Activated naive CD4-positive, alpha-beta T cell treated with anti-CD3 and anti-CD28 coated beads for 36 hours (primary cell): ENCODE measurements around the gene RNPEPL1. TPM values are rescaled to one million over a fixed set of nuclear protein-coding genes. Genes with fewer than 3 reads are reported as not detected.
A peak's percentile ranks its signal among the peaks of the same experiment; 100 is the strongest.

Source experiments
- CTCF ChIA-PET: fragments of 350-600 bp; sonication (Branson Sonifier 250); formaldehyde crosslinking; loops from one replicate; lab custom pipeline; 2021; ENCODE audit warnings: antibody characterized with exemption; lab: Charles Lee
- DNase-seq: peaks from one replicate; pipeline ENCODE4 v3.0.0-alpha.2; 2020
- H3K27ac Mint-ChIP-seq: one replicate; pipeline ENCODE4 v1.8.0; 2021; ENCODE audit warnings: mild to moderate bottlenecking, mixed read lengths
- H3K27me3 Mint-ChIP-seq: one replicate; pipeline ENCODE4 v1.8.0; 2021; ENCODE audit warnings: low read depth, mixed read lengths
- H3K36me3 Mint-ChIP-seq: one replicate; pipeline ENCODE4 v1.8.0; 2021; ENCODE audit warnings: low read depth, mixed read lengths
- H3K4me1 Mint-ChIP-seq: one replicate; pipeline ENCODE4 v1.8.0; 2021; ENCODE audit warnings: low read depth, mixed read lengths
- H3K4me3 Mint-ChIP-seq: one replicate; pipeline ENCODE4 v1.8.0; 2021; ENCODE audit warnings: mild to moderate bottlenecking, moderate library complexity, mixed read lengths
- H3K9me3 Mint-ChIP-seq: one replicate; pipeline ENCODE4 v1.8.0; 2021; ENCODE audit warnings: mixed read lengths
- intact Hi-C: fragments of 100-400 bp; cut with micrococcal nuclease; formaldehyde crosslinking; loops from one replicate; pipeline ENCODE4 v1.15.1; 2023
- total RNA-seq, 2 experiments: library from RNA; stranded (reverse); gene quantifications; one replicate each; pipeline ENCODE4 v1.2.3, GENCODE V29; 2021

RNPEPL1 gene
- total RNA-seq, 2 experiments from 2014 or later: 40.3 to 44.3 TPM

DNA sequence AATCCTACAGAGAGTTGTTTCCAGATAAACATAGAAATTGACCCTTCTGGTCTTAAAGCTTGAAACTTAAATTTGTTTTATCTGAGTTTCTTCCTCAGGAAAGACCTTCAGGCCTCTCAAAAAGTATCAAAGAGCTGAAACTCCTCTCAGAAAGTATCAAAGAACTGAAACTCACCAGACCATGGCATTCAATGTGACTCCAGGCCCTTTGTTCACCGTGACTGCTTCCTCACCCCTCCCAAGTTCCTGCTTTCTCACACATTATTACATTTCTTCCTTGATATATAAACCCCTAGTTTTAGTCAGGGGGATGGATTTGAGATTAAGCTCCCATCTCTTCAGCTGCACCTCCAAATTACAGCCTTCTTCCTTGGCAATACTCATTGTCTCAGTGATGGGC, 16.5 kb upstream of the RNPEPL1 start:
- CTCF ChIA-PET: interaction anchor here (0.6 to 1.3 kb wide), 2 partner anchors 14 to 208 kb away, joined by 3 read pairs; no protein-coding TSS in a partner anchor
- peak overlapping the region; percentile 41 for H3K27ac Mint-ChIP-seq
- intact Hi-C loops: no loop called here

DNA sequence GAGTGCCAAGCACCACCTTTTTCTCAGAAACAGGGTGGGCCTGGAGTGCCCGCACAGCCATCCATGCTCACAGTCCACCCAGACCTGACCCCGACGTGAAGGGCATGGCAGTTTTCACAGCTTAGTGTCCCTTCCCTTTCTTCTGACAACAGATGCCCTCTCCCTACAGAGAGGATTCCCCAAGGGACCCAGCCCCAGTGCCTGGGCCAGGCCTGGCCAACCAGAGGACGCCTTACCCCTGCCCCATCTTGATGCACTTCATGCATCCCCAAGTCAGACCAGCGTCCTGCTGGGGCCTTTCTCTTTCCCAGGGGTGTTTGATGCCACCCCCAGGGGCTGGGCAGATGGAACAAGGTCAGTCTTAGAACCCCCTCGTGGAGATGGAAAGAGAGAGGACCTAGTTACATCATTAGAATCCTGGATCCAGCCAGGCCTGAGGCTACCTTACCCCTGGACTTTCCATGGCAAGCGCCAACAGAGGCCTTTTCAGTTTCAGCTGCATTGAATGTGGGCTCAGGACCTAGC, 14.3 kb upstream of the RNPEPL1 start:
- no peak for DNase-seq
- no peaks in the 10 kb centered on the region for H3K27me3 Mint-ChIP-seq
- no peak overlapping the region for H3K4me3 Mint-ChIP-seq
- CTCF ChIA-PET: no interaction called here
- intact Hi-C loops: no loop called here
- no peak overlapping the region for H3K27ac Mint-ChIP-seq
- H3K36me3 Mint-ChIP-seq: peaks cover 36% of the 10 kb centered on the region
- H3K4me1 Mint-ChIP-seq: peaks cover 28% of the 10 kb centered on the region
- peaks cover 14% of the 10 kb centered on the region for H3K9me3 Mint-ChIP-seq

More for the DNA sequence above, 16.5 kb upstream of the RNPEPL1 start:
- no peaks in the 10 kb centered on the region for H3K27me3 Mint-ChIP-seq
- H3K4me3 Mint-ChIP-seq: no peak overlapping the region
- peaks cover 14% of the 10 kb centered on the region for H3K9me3 Mint-ChIP-seq
- H3K36me3 Mint-ChIP-seq: peaks cover 36% of the 10 kb centered on the region
- peaks cover 13% of the 10 kb centered on the region for H3K4me1 Mint-ChIP-seq
- no peak for DNase-seq

DNA sequence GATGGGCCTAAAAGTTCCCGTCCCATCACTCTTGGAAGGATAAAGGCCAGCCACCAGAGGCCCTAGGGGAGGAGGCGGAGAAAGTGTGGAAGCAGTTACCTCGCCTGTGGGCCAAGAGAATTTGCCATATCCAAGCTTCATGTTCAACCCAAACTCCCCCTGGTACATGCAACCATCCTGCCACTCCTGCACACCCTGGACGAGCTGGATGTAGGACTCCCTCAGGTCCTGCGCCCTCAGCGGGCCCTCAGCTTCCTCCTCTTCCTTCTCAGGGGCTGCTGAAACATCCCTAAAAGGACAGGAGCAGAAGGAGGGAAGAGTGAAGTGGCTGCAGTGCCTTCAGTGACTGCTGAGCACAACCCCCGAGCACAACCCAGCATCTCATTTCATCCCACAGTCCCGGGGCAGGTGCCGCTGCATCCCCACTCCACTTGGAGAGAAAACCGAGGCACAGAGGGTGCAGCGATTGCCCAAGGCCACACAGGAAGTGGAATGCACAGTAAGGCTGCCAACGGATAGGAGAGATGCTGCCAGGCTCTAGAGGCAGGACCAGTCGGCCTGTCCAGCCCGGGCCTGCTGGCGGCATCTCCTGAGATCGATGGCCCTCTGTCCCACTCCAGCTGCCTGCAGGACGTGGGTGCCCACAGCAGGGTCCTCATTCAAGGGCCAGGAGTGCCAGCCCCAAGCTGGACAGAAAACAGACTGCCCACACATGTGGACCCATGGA, 13.4 kb upstream of the RNPEPL1 start:
- no peak overlapping the region for H3K4me3 Mint-ChIP-seq
- no peak for DNase-seq
- intact Hi-C loops: no loop called here
- peaks cover 36% of the 10 kb centered on the region for H3K4me1 Mint-ChIP-seq
- H3K27me3 Mint-ChIP-seq: no peaks in the 10 kb centered on the region
- peaks cover 14% of the 10 kb centered on the region for H3K9me3 Mint-ChIP-seq
- no peak overlapping the region for H3K27ac Mint-ChIP-seq
- H3K36me3 Mint-ChIP-seq: peaks cover 38% of the 10 kb centered on the region
- CTCF ChIA-PET: no interaction called here

DNA sequence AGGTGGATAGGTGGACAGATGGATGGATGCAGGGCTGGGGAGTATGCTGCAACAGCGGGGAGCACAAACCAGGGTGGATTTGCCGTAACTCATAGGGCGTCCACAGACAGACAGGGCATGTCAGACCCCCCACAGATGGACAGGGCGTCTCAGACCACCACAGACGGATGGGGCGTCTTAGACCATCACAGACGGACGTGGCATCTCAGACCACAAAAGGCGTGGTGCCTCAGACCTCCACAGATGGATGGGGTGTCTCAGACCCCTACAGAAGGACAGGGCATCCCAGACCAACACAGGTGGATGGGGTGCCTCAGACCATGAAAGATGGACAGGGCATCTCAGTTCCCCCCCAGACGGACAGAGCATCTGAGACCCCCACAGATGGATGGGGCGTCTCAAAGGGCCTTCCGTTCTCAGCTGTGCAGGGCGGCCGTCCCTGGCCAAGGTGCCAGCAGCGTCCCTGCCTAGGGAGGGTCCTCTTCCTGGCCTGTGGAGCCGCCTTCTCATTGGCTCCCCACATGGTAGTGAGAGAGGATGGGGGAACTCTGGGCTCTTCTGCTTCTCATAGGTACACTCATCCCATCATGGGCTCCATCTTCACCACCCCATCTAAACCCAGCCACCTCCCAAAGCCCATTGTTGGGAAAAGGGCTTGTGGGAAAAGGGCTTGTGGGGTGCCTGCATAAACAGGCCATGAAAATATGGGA, 12.6 kb upstream of the RNPEPL1 start:
- no peaks in the 10 kb centered on the region for H3K27me3 Mint-ChIP-seq

GRCh38 chr2:240556553-240557100, 11.7 kb upstream of the RNPEPL1 start:
- Mint-ChIP-seq H3K4me1 (peaks cover 40% of the 10 kb centered on the region), H3K27me3 (no peaks in the 10 kb centered on the region)

More for the DNA sequence above, 12.6 kb upstream of the RNPEPL1 start:
- H3K4me3 Mint-ChIP-seq: no peak overlapping the region
- peaks cover 36% of the 10 kb centered on the region for H3K4me1 Mint-ChIP-seq
- intact Hi-C loops: no loop called here
- DNase-seq: no peak
- peaks cover 12% of the 10 kb centered on the region for H3K9me3 Mint-ChIP-seq
- CTCF ChIA-PET: no interaction called here
- peaks cover 35% of the 10 kb centered on the region for H3K36me3 Mint-ChIP-seq
- H3K27ac Mint-ChIP-seq: no peak overlapping the region

GRCh38 chr2:240557101-240557751, 11.1 kb upstream of the RNPEPL1 start:
- no peak for DNase-seq
- intact Hi-C loops: no loop called here
- Mint-ChIP-seq H3K4me1 (peaks cover 40% of the 10 kb centered on the region), H3K36me3 (peaks cover 24% of the 10 kb centered on the region), H3K27ac (no peak overlapping the region), H3K4me3 (no peak overlapping the region), H3K27me3 (no peaks in the 10 kb centered on the region), H3K9me3 (no peaks in the 10 kb centered on the region)
- CTCF ChIA-PET: interaction anchor here (0.5 to 1.2 kb wide), 4 partner anchors 27 to 1509 kb away, joined by 3 to 4 read pairs (median 3); no protein-coding TSS in a partner anchor

More at GRCh38 chr2:240556553-240557100, 11.7 kb upstream of the RNPEPL1 start:
- no peak overlapping the region for H3K27ac Mint-ChIP-seq
- DNase-seq: peak; percentile 76
- H3K36me3 Mint-ChIP-seq: peaks cover 29% of the 10 kb centered on the region
- peaks cover 4% of the 10 kb centered on the region for H3K9me3 Mint-ChIP-seq
- no peak overlapping the region for H3K4me3 Mint-ChIP-seq
- intact Hi-C loops: no loop called here
- CTCF ChIA-PET: interaction anchor here (0.5 to 1.2 kb wide), 6 partner anchors 12 to 1510 kb away, joined by 3 to 6 read pairs (median 3); no protein-coding TSS in a partner anchor

DNA sequence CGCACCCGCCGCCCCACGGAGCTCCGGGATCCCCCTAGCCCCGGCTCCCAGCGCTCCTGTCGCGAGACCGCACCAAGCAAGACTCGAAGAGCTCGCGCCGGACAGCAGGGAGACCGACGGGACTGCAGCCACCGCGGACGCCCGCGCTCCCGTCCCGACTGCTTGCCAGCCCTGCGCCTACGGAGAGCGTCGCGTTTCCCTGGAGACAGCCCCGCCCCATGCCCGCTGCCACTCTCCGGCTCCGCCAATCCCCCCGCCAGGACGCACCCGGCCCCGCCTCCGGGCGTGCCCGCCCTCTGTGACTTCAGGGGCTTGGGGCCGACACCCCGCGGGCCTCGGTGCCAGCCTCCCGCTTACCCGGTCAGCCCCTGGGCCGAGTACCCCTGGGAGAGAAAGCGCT, 10.5 kb upstream of the RNPEPL1 start, which contains the start of gene ANKMY1:
Gene ANKMY1, minus strand, starts transcription at position 181 of the 400 bp plus-strand sequence. CDS start 653 bp downstream, outside the sequence.
- intact Hi-C loops: no loop called here
- CTCF ChIA-PET: no interaction called here
- DNase-seq: peak; percentile 73
- no peaks in the 10 kb centered on the region for H3K9me3 Mint-ChIP-seq
- peak within 1 kb of the TSS; percentile 74 for H3K27ac Mint-ChIP-seq
- peaks cover 46% of the 10 kb centered on the region for H3K4me1 Mint-ChIP-seq
- H3K4me3 Mint-ChIP-seq: peak within 1 kb of the TSS; percentile 74
- no peaks in the 10 kb centered on the region for H3K27me3 Mint-ChIP-seq
- peaks cover 25% of the 10 kb centered on the region for H3K36me3 Mint-ChIP-seq

GRCh38 chr2:240558236-240558761, 10.0 kb upstream of the RNPEPL1 start:
- Mint-ChIP-seq H3K9me3 (no peaks in the 10 kb centered on the region), H3K4me1 (peaks cover 50% of the 10 kb centered on the region), H3K27me3 (no peaks in the 10 kb centered on the region), H3K36me3 (peaks cover 24% of the 10 kb centered on the region), H3K27ac (no peak overlapping the region), H3K4me3 (peak overlapping the region; percentile 74)
- DNase-seq: no peak
- intact Hi-C loops: no loop called here
- CTCF ChIA-PET: interaction anchor here (0.8 to 1.7 kb wide), 2 partner anchors 21 to 44 kb away, joined by 3 to 5 read pairs; no protein-coding TSS in a partner anchor

DNA sequence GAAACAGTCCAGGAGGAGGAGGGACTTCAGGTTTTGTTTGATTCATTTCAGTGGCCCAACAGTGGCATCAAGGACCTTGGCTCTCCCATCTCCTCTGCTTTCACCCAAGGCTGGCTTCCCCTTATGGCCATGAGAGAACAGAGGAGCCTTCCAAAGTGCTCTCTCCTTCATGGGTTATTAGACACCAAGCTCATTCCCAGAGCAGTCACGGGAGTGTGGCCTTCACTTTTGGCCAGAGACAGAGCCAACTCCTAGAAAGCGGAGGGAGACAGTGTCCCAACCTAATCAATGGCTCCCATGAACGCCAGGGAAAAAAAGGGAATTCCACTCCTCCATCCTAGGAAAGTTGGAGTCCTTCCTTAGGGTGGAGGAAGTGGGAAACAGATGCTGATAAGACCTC, 9.0 kb upstream of the RNPEPL1 start:
- CTCF ChIA-PET: interaction anchor here (0.6 to 1.7 kb wide), 2 partner anchors 27 to 45 kb away, joined by 5 read pairs; partner anchors contain the start of gene CAPN10
- Mint-ChIP-seq H3K27ac (peak overlapping the region; percentile 74), H3K4me1 (peaks cover 60% of the 10 kb centered on the region), H3K9me3 (no peaks in the 10 kb centered on the region), H3K36me3 (peaks cover 32% of the 10 kb centered on the region), H3K4me3 (peak overlapping the region; percentile 74), H3K27me3 (no peaks in the 10 kb centered on the region)
- intact Hi-C loops: no loop called here
- no peak for DNase-seq

DNA sequence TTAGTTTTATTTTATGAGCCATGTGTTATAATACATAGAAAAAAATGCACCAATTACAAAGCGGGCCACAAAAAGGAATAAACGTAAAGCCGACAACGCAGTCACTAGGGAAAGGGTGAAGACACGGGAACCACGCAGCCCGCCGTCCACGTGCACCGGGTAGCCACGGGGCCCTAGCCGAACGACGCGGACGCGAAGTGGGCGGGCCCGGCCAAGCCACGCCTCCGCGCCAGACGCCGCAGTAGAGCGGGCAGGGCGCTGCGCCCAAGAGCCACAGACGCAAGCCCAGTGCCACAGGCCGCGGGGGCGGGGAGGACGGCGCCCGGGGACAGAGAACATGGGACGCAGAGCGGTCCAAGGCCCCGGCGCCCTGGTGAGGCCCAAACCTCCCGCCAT, 8.2 kb upstream of the RNPEPL1 start, which contains the start of gene DUSP28:
Gene DUSP28, plus strand, starts transcription at position 274 of the 396 bp plus-strand sequence. CDS start 328 bp downstream, outside the sequence.
- peaks cover 68% of the 10 kb centered on the region for H3K4me1 Mint-ChIP-seq
- H3K9me3 Mint-ChIP-seq: no peaks in the 10 kb centered on the region
- H3K36me3 Mint-ChIP-seq: peaks cover 33% of the 10 kb centered on the region
- H3K27me3 Mint-ChIP-seq: no peaks in the 10 kb centered on the region
- H3K4me3 Mint-ChIP-seq: peak within 1 kb of the TSS; percentile 94
- CTCF ChIA-PET: no interaction called here
- H3K27ac Mint-ChIP-seq: peak within 1 kb of the TSS; percentile 99
- intact Hi-C loops: loop anchor here (1.0 to 10.0 kb wide), 5 partner anchors 8 to 1325 kb away; partner anchors contain the start of genes ATG4B, HDLBP, MTERF4 and RNPEPL1
- peak; percentile 89 for DNase-seq
